IPS-NIHi11 (cell line): ENCODE data around the gene KCNN3.

ENCODE experiments used
- DNase-seq: peaks from one replicate; pipeline ENCODE4 v3.0.0; 2012; ENCODE audit warnings: mixed read lengths, low spot score

KCNN3 gene

DNA sequence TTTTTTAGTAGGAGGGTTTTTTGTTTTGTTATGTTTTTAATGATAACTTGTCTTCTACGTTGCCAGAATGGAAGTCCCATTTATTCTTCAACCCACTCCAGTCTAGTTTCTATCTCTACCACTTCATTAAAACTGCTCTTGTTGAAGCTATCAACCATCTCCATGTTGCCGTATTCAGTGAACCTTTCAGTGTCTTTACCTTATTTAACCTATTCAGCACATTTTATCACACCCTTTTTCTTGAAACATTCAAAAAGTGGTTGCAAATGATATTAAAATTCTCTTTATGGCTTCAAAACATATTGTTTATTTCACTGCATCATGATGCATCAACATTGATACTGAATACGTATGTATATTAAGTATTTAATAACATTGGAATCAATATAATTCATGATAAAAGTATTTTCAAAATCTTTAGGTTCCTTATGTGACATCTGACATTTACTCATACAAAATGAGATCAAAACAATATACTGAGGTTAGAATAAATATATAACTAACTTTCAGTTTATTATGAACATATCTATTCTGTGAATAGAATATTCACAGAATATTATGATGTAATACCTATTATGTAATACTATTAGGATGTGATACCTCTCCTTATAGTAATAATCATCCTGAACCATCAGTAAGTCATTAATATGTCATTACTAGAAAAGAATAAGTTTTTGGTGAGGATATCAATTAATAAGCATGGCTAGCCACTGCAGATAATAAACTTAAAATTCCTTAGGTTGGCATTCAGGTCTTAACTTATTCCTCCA lies 210.1 kb downstream of the KCNN3 start:
- no peak for DNase-seq

DNA sequence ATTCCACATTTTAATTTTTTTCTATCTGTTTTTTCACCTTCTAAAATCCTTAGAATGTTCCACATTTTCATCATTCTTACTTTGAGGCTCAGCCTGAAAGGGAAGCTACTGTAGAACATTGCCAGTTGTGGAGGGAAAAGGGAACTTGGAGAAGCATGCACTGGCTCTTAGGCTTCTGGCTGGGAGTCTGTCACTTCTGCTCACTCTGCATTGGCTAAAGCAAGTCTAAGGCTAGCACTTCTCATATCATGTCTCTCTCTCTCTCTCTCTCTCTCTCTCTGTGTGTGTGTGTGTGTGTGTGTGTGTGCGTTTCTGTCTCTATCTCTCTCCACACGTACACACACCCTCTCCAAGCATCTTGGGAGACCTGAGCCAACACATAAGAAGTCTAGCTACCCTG lies 212.5 kb downstream of the KCNN3 start:
- DNase-seq: no peak

DNA sequence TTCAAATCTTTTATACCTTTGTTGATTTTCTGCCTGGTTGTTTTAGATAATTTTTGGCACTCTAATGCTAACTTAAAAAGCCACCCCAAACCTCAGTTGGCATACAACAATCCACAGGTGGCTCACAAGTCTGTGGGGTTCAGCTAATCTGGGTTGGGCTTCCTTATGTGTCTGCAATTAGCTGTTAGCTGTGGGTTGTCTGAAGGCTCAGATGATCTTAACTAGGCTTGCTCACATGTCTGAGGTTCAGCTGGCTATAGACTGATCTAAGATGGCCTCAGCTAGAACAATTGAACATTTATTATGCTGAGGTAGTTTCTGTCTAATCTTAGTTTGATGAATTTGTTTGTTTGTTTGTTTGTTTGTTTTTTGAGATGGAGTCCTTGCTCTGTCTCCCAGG lies 217.2 kb downstream of the KCNN3 start:
- no peak for DNase-seq
